GM12874 (cell line): ENCODE results near the gene MTMR3.

Experiments used
- CTCF ChIP-seq: IDR thresholded peaks from 2 replicates; pipeline ENCODE4 v1.5.1; 2011; ENCODE audit warnings: low read depth, mild to moderate bottlenecking, control low read depth, low read length, moderate library complexity; ENCODE audit not compliant: insufficient read depth

The MTMR3 gene

DNA sequence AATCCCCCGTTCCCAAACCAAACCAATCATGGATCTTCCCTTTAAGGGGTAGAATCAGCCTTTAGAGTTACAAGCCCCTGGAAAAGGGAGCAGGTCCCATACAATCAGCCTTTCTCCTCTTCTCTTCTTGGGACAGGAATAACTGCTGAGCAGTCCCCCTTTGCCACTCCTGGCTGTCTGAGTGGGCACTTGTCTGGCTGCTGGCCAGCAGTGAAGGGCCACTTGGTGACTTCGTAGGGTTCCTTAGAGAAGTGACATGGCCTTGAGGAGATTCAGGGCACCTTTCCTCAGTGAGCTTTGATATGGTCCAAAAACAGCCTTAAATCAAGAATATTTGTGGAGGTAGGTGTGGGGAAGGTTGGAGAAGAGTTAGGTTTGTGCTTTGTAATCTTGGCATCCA, 143.8 kb downstream of the MTMR3 start:
- TF ChIP-seq CTCF = no peak

- no peak for TF ChIP-seq CTCF
Observed at GRCh38 chr22:30027169-30027568, 144.2 kb downstream of the MTMR3 start.

- no peak for TF ChIP-seq CTCF
Observed at GRCh38 chr22:30027791-30028190, 144.8 kb downstream of the MTMR3 start.

DNA sequence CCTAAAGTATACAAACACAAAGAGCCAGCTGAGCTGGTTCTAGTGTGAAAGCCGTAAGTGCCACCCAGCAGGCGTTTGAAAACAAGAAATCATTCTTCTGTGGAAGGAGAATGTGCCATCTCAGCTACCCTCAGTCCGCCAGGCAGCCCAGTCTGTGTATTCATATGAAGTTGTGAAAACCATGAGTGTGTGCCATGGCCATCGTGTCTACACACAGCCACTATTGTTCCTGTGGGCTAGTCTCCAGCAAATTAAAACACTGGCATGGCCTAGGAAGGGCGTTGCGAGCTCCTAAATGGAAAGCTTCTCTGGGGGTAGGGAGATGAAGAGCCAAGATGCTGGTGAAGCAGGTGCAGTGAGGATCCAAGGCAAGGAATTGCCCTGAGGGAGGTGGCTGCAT, 145.8 kb downstream of the MTMR3 start:
- TF ChIP-seq CTCF = no peak

DNA sequence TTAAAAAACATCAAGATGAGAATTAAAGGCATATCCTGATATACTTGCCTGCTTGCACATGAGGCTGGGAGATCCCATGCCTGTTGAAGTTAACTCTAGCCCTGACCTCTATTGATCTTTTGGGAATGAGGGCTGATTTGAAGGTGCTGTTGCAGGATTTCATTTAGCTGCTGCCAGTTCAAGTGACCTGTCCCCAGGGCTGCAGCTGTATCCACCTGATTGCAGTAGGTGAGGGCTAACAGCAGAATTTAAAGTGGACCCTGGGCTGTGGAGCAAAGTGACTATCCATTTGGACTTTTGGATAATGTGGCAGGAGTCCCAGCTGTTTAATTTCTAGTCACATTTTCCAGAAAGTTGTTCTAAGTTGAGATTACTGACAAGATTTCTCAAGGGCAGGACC, 146.5 kb downstream of the MTMR3 start:
- no peak for TF ChIP-seq CTCF

GRCh38 chr22:30030329-30030728, 147.4 kb downstream of the MTMR3 start:
- no peak for TF ChIP-seq CTCF

GRCh38 chr22:30031328-30031727, 148.4 kb downstream of the MTMR3 start:
- no peak for TF ChIP-seq CTCF
